GM19023 (cell line): ENCODE measurements around the gene FARP1.

Experiments
- ATAC-seq: cut with Tn5 transposase; IDR thresholded peaks from one replicate; pipeline ENCODE4 v1.9.1; 2021; ENCODE audit warnings: mild to moderate bottlenecking, moderate library complexity; ENCODE audit not compliant: unreplicated experiment

FARP1 gene

GRCh38 chr13:98489446-98490194 is 346.7 kb downstream of the FARP1 start:
- no peak for ATAC-seq

- no peak for ATAC-seq
Measured at GRCh38 chr13:98490195-98490836, 347.4 kb downstream of the FARP1 start.

- no peak for ATAC-seq
Measured at GRCh38 chr13:98490866-98491265, 348.0 kb downstream of the FARP1 start.

GRCh38 chr13:98492335-98493041 is 349.6 kb downstream of the FARP1 start:
- ATAC-seq = no peak

GRCh38 chr13:98493042-98493712 is 350.3 kb downstream of the FARP1 start:
- ATAC-seq = no peak

- ATAC-seq = no peak
Measured at GRCh38 chr13:98494769-98495168, 351.9 kb downstream of the FARP1 start.

GRCh38 chr13:98495627-98496478 is 353.0 kb downstream of the FARP1 start:
- no peak for ATAC-seq

- no peak for ATAC-seq
Measured at GRCh38 chr13:98496479-98496791, 353.5 kb downstream of the FARP1 start.

GRCh38 chr13:98496966-98497365 is 354.1 kb downstream of the FARP1 start:
- no peak for ATAC-seq

- ATAC-seq = peak; percentile 72
Measured at GRCh38 chr13:98500963-98501421, 358.1 kb downstream of the FARP1 start.

- ATAC-seq = no peak
Measured at GRCh38 chr13:98503175-98504028, 360.5 kb downstream of the FARP1 start.

- peak; percentile 4 for ATAC-seq
Measured at GRCh38 chr13:98504029-98504351, 361.1 kb downstream of the FARP1 start.

GRCh38 chr13:98504371-98504963 is 361.6 kb downstream of the FARP1 start:
- peak; percentile 50 for ATAC-seq
